Mesothelial cell of epicardium (in vitro differentiated cells): ENCODE data around the gene FPR1. TPM values are rescaled to one million over a fixed set of nuclear protein-coding genes. Genes with fewer than 3 reads are reported as not detected.

Experiments used
- DNase-seq, 2 experiments: peaks; one replicate each; pipeline ENCODE4 v3.0.0; 2021; ENCODE audit warnings: low spot score in 2 of 2; ENCODE audit not compliant: unreplicated experiment in 2 of 2
- H3K27ac Mint-ChIP-seq: 2 replicates; pipeline ENCODE4 v1.8.0; 2021; ENCODE audit warnings: mixed read lengths
- H3K27me3 Mint-ChIP-seq: 2 replicates; pipeline ENCODE4 v1.8.0; 2021; ENCODE audit warnings: low read depth, mixed read lengths
- H3K36me3 Mint-ChIP-seq: 2 replicates; pipeline ENCODE4 v1.8.0; 2021; ENCODE audit warnings: mixed read lengths
- H3K4me1 Mint-ChIP-seq: 2 replicates; pipeline ENCODE4 v1.8.0; 2021; ENCODE audit warnings: mixed read lengths
- H3K4me3 Mint-ChIP-seq: 2 replicates; pipeline ENCODE4 v1.8.0; 2021; ENCODE audit warnings: mild to moderate bottlenecking, moderate library complexity, mixed read lengths
- H3K9me3 Mint-ChIP-seq: 2 replicates; pipeline ENCODE4 v1.8.0; 2021; ENCODE audit warnings: mixed read lengths
- CTCF ChIP-seq: fragments of 200-600 bp; sonication (generic); IDR thresholded peaks from one replicate; pipeline ENCODE4 v1.5.0; 2021; ENCODE audit warnings: antibody characterized with exemption; ENCODE audit not compliant: unreplicated experiment
- total RNA-seq: library from RNA; stranded (reverse); gene quantifications from 3 replicates; pipeline ENCODE4 v1.2.1, GENCODE V29; 2021

Gene FPR1
- total RNA-seq, 1 donor from 2014 or later = not detected

DNA sequence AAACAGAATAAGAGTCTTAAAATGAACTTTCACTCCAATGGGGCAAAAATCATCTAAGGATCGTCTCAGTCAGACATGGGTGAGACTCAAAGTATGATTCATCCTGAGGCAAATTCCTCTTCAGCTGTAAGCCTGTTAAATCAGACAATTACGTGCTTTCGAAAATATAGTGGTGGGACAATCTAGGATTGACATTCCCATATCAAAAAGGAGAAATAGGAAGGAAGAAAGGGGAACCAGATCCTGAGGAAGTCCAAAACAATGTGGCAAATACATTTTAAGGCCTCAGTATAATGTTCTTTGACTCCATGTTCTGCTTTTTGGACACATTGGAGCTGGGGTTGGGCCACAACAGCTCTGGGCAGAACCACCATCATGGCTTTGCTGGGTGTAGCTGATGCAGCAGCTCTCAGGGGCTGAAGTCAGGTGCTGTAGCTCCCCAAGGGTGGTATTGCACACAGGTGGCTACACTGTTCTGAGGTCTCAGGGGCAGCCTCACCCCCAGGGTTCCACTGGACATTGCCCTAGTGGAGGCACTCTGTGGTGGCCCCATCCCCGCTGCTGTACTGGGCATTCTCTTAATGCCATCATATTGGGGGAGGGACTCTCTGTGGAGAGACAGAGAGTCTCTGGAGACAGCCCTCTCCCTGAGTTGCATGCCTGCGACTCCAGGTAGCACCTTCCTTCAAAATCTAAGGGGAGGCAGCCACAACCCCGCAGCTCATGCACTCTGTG, 37.5 kb upstream of the FPR1 start:
- Mint-ChIP-seq H3K27ac (no peak overlapping the region), H3K9me3 (peaks cover 33% of the 10 kb centered on the region), H3K36me3 (no peaks in the 10 kb centered on the region), H3K4me1 (no peaks in the 10 kb centered on the region), H3K4me3 (no peak overlapping the region), H3K27me3 (no peaks in the 10 kb centered on the region)
- no peak for TF ChIP-seq CTCF
- DNase-seq = no peak

DNA sequence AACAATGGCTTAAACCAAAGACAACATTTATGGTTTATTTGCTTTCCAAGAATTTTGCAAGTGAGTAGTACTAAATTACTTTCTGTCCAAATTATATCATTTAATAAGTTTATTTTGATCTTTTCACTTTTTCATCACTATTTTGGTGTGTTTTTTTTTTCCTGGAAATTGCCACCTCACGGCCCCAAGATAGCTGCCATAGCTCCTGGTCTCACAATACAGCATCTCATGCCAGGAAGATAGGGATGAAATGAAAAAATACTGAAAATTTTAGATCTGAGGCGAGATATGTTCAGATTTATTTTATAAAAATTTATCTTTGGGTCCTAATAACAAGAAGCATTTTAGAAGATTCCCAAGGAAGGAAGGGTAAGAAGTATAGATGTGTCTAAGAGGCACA, 36.4 kb upstream of the FPR1 start:
- no peaks in the 10 kb centered on the region for H3K27me3 Mint-ChIP-seq
- H3K4me1 Mint-ChIP-seq = no peaks in the 10 kb centered on the region
- no peak for DNase-seq
- no peaks in the 10 kb centered on the region for H3K36me3 Mint-ChIP-seq
- no peak for TF ChIP-seq CTCF
- no peak overlapping the region for H3K4me3 Mint-ChIP-seq
- H3K9me3 Mint-ChIP-seq = peaks cover 24% of the 10 kb centered on the region
- no peak overlapping the region for H3K27ac Mint-ChIP-seq

DNA sequence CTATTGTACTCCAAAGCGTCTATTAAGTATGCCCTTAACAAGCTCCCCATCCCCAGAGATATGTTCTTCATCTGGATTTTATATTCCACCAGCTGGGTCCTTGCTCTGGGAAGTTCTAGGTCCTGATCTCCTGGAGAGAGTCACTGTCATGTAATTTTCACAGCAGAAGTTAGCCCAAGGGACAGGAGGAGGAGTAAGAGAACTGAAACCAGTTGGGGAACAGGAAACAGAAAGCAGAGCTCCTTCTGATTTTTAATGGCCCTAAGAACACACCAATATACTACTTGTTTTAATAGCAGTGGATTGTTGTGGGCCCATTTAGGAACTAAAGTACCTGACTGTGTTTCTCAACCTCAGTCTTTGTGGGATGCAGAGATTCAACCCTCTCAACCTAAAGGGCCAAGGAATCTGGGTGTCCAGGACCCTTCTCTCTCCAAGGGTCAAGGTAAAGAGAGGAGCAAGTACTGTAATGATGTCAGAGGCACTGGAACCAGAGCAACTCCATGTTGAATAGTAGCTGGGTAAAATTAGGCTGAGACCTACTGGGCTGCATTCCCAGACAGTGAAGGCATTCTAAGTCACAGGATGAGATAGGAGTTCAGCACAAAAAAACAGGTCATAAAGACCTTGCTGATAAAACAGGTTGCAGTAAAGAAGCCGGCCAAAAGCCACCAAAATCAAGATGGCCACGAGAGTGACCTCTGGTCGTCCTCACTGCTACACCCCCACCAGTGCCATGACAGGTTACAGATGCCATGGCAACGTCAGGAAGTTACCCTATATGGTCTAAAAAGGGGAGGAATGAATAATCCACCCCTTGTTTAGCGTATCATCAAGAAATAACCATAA, 35.2 kb upstream of the FPR1 start:
- Mint-ChIP-seq H3K36me3 (no peaks in the 10 kb centered on the region), H3K27ac (no peak overlapping the region)
- no peak for TF ChIP-seq CTCF

DNA sequence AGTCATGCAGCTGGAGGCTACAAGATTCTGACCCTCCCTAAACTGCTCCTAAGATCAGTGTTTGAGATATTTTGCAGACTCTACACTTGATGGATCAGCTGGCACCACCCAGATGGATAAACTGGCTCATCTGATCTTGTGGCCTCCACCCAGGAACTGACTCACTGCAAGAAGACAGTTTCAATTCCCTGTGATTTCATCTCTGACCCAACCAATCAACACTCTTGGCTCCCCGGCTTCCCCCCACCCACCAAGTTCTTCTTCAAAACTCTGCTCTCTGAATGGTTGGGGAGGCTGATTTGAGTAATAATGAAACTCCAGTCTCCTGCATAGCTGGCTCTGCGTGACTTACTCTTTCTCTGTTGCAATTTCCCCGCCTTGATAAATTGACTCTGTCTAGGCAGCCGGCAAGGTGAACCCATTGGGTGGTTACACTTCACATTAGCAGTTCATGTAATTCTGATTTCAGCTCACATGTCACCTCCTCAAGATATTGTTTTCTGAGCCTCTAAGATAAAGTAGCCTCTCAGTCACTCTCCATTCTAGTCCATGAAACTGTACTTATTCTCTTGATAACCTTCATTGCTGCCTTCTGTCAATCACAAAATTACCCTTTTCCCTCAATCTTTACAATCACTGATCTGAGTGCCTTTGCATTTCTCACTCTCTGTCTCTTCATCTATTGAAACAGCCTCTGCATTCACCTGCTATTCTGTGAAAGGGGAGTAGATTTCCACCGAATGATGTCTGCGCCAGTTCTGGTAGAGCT, 33.4 kb upstream of the FPR1 start:
- Mint-ChIP-seq H3K4me3 (no peak overlapping the region), H3K27ac (no peak overlapping the region), H3K4me1 (no peaks in the 10 kb centered on the region), H3K27me3 (peaks cover 8% of the 10 kb centered on the region), H3K9me3 (peaks cover 8% of the 10 kb centered on the region), H3K36me3 (no peaks in the 10 kb centered on the region)
- DNase-seq = no peak
- TF ChIP-seq CTCF = no peak

More for the DNA sequence above, 35.2 kb upstream of the FPR1 start:
- no peak for DNase-seq
- Mint-ChIP-seq H3K4me1 (no peaks in the 10 kb centered on the region), H3K4me3 (no peak overlapping the region), H3K9me3 (peaks cover 20% of the 10 kb centered on the region), H3K27me3 (no peaks in the 10 kb centered on the region)

- DNase-seq = no peak
- no peak for TF ChIP-seq CTCF
- Mint-ChIP-seq H3K4me1 (no peaks in the 10 kb centered on the region), H3K36me3 (no peaks in the 10 kb centered on the region), H3K4me3 (no peak overlapping the region), H3K27me3 (peaks cover 15% of the 10 kb centered on the region), H3K27ac (no peak overlapping the region), H3K9me3 (peaks cover 8% of the 10 kb centered on the region)
Measured at GRCh38 chr19:51784109-51784785, 32.6 kb upstream of the FPR1 start.
